Measurements from ENCODE around the gene PTPRG.

- TF ChIP-seq CTCF (conservative IDR thresholded peaks at IDR 0.05; ENCODE audit: low read length) (no peak), EZH2phosphoT487 (IDR thresholded peaks at IDR 0.05; ENCODE audit: borderline replicate concordance) (no peak)
Measured at GRCh38 chr3:61822588-61822987, 261.2 kb downstream of the PTPRG start.

Data from Loucy (cell line).